Transverse colon (tissue), 4 donors: ENCODE measurements around the gene RERE. TPM values are rescaled to one million over a fixed set of nuclear protein-coding genes. Genes with fewer than 3 reads are reported as not detected.
"Not testable (repeated sequence)": the region's sequence is repeated elsewhere in the genome, so short reads cannot be mapped to it uniquely, and the experiment has no call there.

Source experiments
- DNase-seq: peaks from one replicate; pipeline ENCODE4 v3.0.0-alpha.2; 2019
- H3K27ac ChIP-seq, 4 donors: fragments of 200-600 bp; sonication (generic); 2 replicates each; pipeline ENCODE4 v1.5.1; 2016 to 2018; ENCODE audit warnings: inconsistent platforms in 4 of 4
- H3K27me3 ChIP-seq: fragments of 200-600 bp; sonication (generic); 2 replicates; pipeline ENCODE4 v1.5.1; 2017; ENCODE audit warnings: inconsistent platforms
- H3K36me3 ChIP-seq, 4 donors: fragments of 200-600 bp; sonication (generic); 2 replicates each; pipeline ENCODE4 v1.5.1; 2017 to 2019; ENCODE audit warnings: inconsistent platforms in 4 of 4
- H3K4me1 ChIP-seq, 4 donors: fragments of 200-600 bp; sonication (generic); 2 replicates each; pipeline ENCODE4 v1.5.1; 2017 to 2020; ENCODE audit warnings: inconsistent platforms in 4 of 4
- H3K4me3 ChIP-seq, 4 donors: fragments of 200-600 bp; sonication (generic); 1 replicate in 1 of 4; 2 replicates in 3 of 4; pipeline versions ENCODE4 v1.5.1 to v1.6.1; 2017 to 2019; ENCODE audit warnings: inconsistent platforms in 4 of 4
- H3K9me3 ChIP-seq, 2 donors: fragments of 200-600 bp; sonication (generic); 2 replicates each; pipeline ENCODE4 v1.5.1; 2017 to 2019; ENCODE audit warnings: inconsistent platforms in 2 of 2
- EP300 ChIP-seq: sonication (generic); formaldehyde crosslinking; IDR thresholded peaks from one replicate; pipeline ENCODE4 v1.6.1; 2017; ENCODE audit warnings: antibody characterized with exemption, low read depth
- POLR2A ChIP-seq: fragments of 450-650 bp; IDR thresholded peaks from one replicate; pipeline ENCODE4 v1.6.1; 2016; ENCODE audit warnings: antibody characterized with exemption, mild to moderate bottlenecking, moderate library complexity
- POLR2AphosphoS5 ChIP-seq, 3 donors: sonication (generic); formaldehyde crosslinking; IDR thresholded peaks; one replicate each; pipeline ENCODE4 v1.6.1; 2016; ENCODE audit warnings: antibody characterized with exemption in 3 of 3
- whole genome bisulfite sequencing, 2 donors: methylation state at CpG; one replicate each; pipeline ENCODE4 v1.1.5; 2018; ENCODE audit warnings: low coverage in 1 of 2; 5-methylcytosine and 5-hydroxymethylcytosine counted together
- in situ Hi-C, 4 donors: fragments of 200-750 bp; cut with MboI; loops; one replicate each; pipeline versions ENCODE4 v1.15.0 to v1.15.1; 2017; ENCODE audit warnings: low sequenced_read_pairs in 3 of 4, low pct_ligation_motif_present in 1 of 4, low pct_unique_long_range_greater_than_20kb in 1 of 4
- intact Hi-C: fragments of 100-400 bp; cut with DNase I; formaldehyde crosslinking; loops from one replicate; pipeline ENCODE4 v1.15.1; 2023; ENCODE audit warnings: low total_unique reads
- total RNA-seq, 4 donors: library from RNA; depleted of rRNA; stranded (reverse); fragments of >200 nt; gene quantifications; one replicate each; pipeline ENCODE4 v1.1.0, GENCODE V29; 2016
- TF ChIP-seq, protein P1 (sequence below), 5 experiments: fragments of 200-600 bp in 3 of 5; fragments of 450-650 bp in 2 of 5; sonication (generic) in 3 of 5; IDR thresholded peaks; 1 replicate in 2 of 5; 2 replicates in 3 of 5; pipeline ENCODE4 v1.5.1; 2016 to 2017; ENCODE audit warnings: antibody characterized with exemption in 5 of 5, inconsistent platforms in 3 of 5, mild to moderate bottlenecking in 2 of 5, moderate library complexity in 1 of 5

Gene RERE
- total RNA-seq, 4 donors from 2014 or later = 80.3 to 657 (median 105) TPM

DNA sequence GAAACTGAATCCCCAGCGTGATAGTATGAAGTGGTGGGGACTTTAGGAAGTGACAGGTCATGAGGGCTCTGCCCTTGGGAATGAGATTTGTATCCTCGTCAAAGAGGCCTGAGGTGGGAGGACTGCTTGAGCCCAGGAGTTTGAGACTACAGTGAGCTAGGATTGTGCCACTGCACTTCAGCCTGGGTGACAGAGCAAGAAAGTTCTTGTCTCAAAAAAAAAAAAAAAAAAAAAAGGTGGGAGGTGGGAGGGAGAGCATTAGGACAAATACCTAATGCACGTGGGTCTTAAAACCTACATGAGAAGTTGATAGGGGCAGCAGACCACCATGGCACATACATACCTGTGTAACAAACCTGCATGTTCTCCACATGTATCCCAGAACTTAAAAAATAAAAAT lies 24.0 kb upstream of the RERE start:
- no peak overlapping the region for H3K4me3 ChIP-seq
- WGBS, 2 donors = 70 to 89% methylated on average over 3 of the region's 3 CpGs
- intact Hi-C loops (loop anchor here (10.0 kb wide), 1 partner anchor 117 kb away; no protein-coding TSS in a partner anchor), in situ Hi-C loops (loop anchor here in 2 of 4 donors (10.0 to 25.0 kb wide), 2 partner anchors 277 to 279 kb away; no protein-coding TSS in a partner anchor)
- peaks cover 0 to 3% (median 0%) of the 10 kb centered on the region in 4 donors for H3K4me1 ChIP-seq
- no peak for DNase-seq
- no peaks in the 10 kb centered on the region for H3K36me3 ChIP-seq
- no peak overlapping the region for H3K27ac ChIP-seq
- no peaks in the 10 kb centered on the region for H3K9me3 ChIP-seq
- TF ChIP-seq POLR2A (no peak), POLR2AphosphoS5 (IDR thresholded peaks at IDR 0.05) (no peak), EP300 (no peak)
- TF ChIP-seq, protein P1, sequence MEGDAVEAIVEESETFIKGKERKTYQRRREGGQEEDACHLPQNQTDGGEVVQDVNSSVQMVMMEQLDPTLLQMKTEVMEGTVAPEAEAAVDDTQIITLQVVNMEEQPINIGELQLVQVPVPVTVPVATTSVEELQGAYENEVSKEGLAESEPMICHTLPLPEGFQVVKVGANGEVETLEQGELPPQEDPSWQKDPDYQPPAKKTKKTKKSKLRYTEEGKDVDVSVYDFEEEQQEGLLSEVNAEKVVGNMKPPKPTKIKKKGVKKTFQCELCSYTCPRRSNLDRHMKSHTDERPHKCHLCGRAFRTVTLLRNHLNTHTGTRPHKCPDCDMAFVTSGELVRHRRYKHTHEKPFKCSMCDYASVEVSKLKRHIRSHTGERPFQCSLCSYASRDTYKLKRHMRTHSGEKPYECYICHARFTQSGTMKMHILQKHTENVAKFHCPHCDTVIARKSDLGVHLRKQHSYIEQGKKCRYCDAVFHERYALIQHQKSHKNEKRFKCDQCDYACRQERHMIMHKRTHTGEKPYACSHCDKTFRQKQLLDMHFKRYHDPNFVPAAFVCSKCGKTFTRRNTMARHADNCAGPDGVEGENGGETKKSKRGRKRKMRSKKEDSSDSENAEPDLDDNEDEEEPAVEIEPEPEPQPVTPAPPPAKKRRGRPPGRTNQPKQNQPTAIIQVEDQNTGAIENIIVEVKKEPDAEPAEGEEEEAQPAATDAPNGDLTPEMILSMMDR (IDR thresholded peaks at IDR 0.05) = no peak
- H3K27me3 ChIP-seq = no peaks in the 10 kb centered on the region

DNA sequence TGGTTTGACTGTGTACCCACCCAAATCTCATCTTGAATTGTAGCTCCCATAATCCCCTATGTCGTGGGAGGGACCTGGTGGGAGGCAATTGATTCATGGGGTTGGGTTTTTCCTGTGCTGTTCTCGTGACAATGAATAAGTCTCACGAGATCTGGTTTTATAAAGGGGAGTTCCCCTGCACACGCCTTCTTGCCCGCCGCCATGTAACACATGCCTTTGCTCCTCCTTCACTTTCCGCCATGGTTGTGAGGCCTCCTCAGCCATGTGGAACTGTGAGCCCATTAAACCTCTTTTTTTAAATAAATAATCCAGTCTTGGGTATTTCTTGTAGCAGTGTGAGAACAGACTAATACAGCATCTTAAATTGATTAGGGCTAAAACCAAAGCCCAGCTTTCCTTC lies 22.6 kb upstream of the RERE start:
- in situ Hi-C loops (loop anchor here in 2 of 4 donors (10.0 to 25.0 kb wide), 2 partner anchors 275 to 278 kb away; no protein-coding TSS in a partner anchor), intact Hi-C loops (loop anchor here (10.0 kb wide), 1 partner anchor 115 kb away; no protein-coding TSS in a partner anchor)
- Histone ChIP-seq H3K27ac (no peak overlapping the region), H3K27me3 (no peaks in the 10 kb centered on the region), H3K4me3 (no peak overlapping the region), H3K4me1 (peaks cover 0 to 3% (median 0%) of the 10 kb centered on the region in 4 donors), H3K36me3 (no peaks in the 10 kb centered on the region), H3K9me3 (no peaks in the 10 kb centered on the region)
- TF ChIP-seq, protein P1 (IDR thresholded peaks at IDR 0.05) = no peak
- no peak for TF ChIP-seq EP300
- TF ChIP-seq POLR2A = no peak
- TF ChIP-seq POLR2AphosphoS5 (IDR thresholded peaks at IDR 0.05) = no peak
- no peak for DNase-seq
- WGBS, 2 donors = 84 to 93% methylated on average over 6 to 7 of the region's 7 CpGs

DNA sequence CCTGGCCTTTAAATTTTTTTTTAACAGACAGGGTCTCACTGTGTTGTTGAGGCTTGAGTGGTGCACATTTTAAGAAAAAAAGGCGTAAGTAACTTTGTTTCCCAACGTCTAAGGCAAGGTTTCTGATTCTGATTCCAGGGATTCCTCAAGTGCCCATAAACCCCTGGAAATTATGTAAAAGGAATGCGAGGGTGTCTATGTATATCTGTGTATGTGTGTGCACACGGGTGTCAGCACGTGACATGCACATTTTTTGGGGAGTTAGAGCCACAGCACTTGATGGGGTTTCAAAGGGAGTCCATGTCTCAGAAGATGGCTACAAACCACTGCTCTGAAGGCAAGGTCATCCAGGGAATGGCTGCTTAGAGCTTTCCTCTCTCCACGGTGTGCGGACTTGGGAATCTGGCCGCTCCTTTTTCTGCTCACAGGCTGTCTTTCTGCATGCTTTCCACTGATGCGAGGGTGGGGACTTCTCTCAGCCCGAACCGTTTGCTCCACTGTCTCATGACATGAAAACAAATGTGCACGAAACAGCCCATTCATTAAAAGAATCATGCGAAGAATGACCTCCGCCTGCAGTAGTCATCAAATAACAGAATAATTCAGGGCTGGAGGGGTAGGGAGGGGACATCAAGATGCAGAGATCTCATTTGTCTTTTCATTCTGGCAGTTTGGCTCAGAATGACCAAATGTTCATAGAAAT lies 18.7 kb upstream of the RERE start:
- TF ChIP-seq POLR2AphosphoS5 (IDR thresholded peaks at IDR 0.05) = no peak
- TF ChIP-seq, protein P1 (IDR thresholded peaks at IDR 0.05) = no peak
- TF ChIP-seq EP300 = no peak
- no peak for TF ChIP-seq POLR2A
- intact Hi-C loops = no loop called here
- Histone ChIP-seq H3K4me3 (no peak overlapping the region), H3K4me1 (no peaks in the 10 kb centered on the region), H3K36me3 (no peaks in the 10 kb centered on the region), H3K27me3 (no peaks in the 10 kb centered on the region), H3K9me3 (no peaks in the 10 kb centered on the region), H3K27ac (no peak overlapping the region)
- DNase-seq = no peak
- 71 to 79% methylated on average over 11 to 14 of the region's 14 CpGs for WGBS, 2 donors
- in situ Hi-C loops = loop anchor here in 1 of 4 donors (25.0 kb wide), 1 partner anchor 274 kb away; no protein-coding TSS in a partner anchor

DNA sequence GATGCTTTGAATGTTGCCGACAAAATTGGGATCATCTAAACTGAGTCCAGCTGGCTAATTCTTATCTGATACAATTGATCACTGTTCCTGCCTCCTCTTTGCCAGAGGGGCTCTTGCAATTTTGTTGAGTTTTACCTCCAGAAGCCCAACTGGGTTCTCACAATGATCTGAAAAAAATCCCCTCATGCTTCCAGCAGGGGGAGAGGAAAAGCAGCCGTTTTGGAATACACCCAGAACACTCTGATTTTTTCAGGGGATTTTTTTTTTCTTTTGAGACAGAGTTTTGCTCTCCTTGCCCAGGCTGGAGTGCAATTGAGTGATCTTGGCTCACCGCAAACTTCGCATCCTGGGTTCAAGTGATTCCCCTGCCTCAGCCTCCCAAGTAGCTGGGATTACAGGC lies 13.9 kb upstream of the RERE start:
- intact Hi-C loops = no loop called here
- WGBS, 2 donors = 66 to 69% methylated on average over 3 to 4 of the region's 4 CpGs
- in situ Hi-C loops = loop anchor here in 1 of 4 donors (25.0 kb wide), 1 partner anchor 269 kb away; no protein-coding TSS in a partner anchor
- Histone ChIP-seq H3K4me3 (no peak overlapping the region), H3K9me3 (no peaks in the 10 kb centered on the region), H3K27me3 (no peaks in the 10 kb centered on the region), H3K27ac (no peak overlapping the region), H3K36me3 (no peaks in the 10 kb centered on the region), H3K4me1 (peaks cover 0 to 3% (median 1%) of the 10 kb centered on the region in 4 donors)
- no peak for DNase-seq
- no peak for TF ChIP-seq POLR2AphosphoS5 (IDR thresholded peaks at IDR 0.05)
- TF ChIP-seq, protein P1 (IDR thresholded peaks at IDR 0.05) = peak in 2 of 5 experiments; percentile 11 to 17

GRCh38 chr1:8830732-8831131 lies 13.3 kb upstream of the RERE start:
- H3K27ac ChIP-seq, H3K36me3 ChIP-seq, DNase-seq, H3K4me3 ChIP-seq, H3K27me3 ChIP-seq, H3K9me3 ChIP-seq, H3K4me1 ChIP-seq, intact Hi-C loops: not testable (repeated sequence)
- in situ Hi-C loops = loop anchor here in 1 of 4 donors (25.0 kb wide), 1 partner anchor 268 kb away; no protein-coding TSS in a partner anchor
- 85 to 92% methylated on average over 6 to 10 of the region's 10 CpGs for WGBS, 2 donors
